H9 (cell line): Measurements from ENCODE around the gene WDR38. TPM values are rescaled to one million over a fixed set of nuclear protein-coding genes. Genes with fewer than 3 reads are reported as not detected.

Experiments used
- DNase-seq: peaks from one replicate; pipeline ENCODE4 v3.0.0-alpha.2; 2017
- H2AFZ ChIP-seq: one replicate; pipeline ENCODE4 v1.6.1; 2013; ENCODE audit warnings: mild to moderate bottlenecking, low read length, control low read depth, moderate library complexity
- H2AK5ac ChIP-seq: 2 replicates; pipeline ENCODE4 v1.6.1; 2013; ENCODE audit warnings: low read length, control low read depth, mixed read lengths; ENCODE audit not compliant: insufficient read length
- H2BK120ac ChIP-seq: one replicate; pipeline ENCODE4 v1.6.1; 2013; ENCODE audit warnings: low read depth, mild to moderate bottlenecking, low read length, control low read depth, inconsistent platforms; ENCODE audit not compliant: poor library complexity, severe bottlenecking
- H2BK12ac ChIP-seq: 2 replicates; pipeline ENCODE4 v1.6.1; 2013; ENCODE audit warnings: low read length, control low read depth, mixed read lengths, low read depth; ENCODE audit not compliant: insufficient read length
- H2BK15ac ChIP-seq: 2 replicates; pipeline ENCODE4 v1.6.1; 2013; ENCODE audit warnings: low read depth, low read length, control low read depth
- H2BK20ac ChIP-seq: one replicate; pipeline ENCODE4 v1.6.1; 2013; ENCODE audit warnings: low read depth, mild to moderate bottlenecking, low read length, control low read depth, inconsistent platforms; ENCODE audit not compliant: poor library complexity, severe bottlenecking
- H2BK5ac ChIP-seq: 2 replicates; pipeline ENCODE4 v1.6.1; 2013; ENCODE audit warnings: low read length, control low read depth, mixed read lengths; ENCODE audit not compliant: insufficient read length
- H3K14ac ChIP-seq: 2 replicates; pipeline ENCODE4 v1.6.1; 2013; ENCODE audit warnings: low read length, control low read depth; ENCODE audit not compliant: insufficient read depth
- H3K18ac ChIP-seq: 2 replicates; pipeline ENCODE4 v1.6.1; 2013; ENCODE audit warnings: low read depth, mild to moderate bottlenecking, mixed read lengths, low read length, control low read depth; ENCODE audit not compliant: insufficient read length
- H3K23ac ChIP-seq: 2 replicates; pipeline ENCODE4 v1.6.1; 2013; ENCODE audit warnings: low read length, control low read depth, mixed read lengths, low read depth; ENCODE audit not compliant: insufficient read length
- H3K23me2 ChIP-seq: 2 replicates; pipeline ENCODE4 v1.6.1; 2013; ENCODE audit warnings: low read depth, mild to moderate bottlenecking, mixed read lengths, low read length, control low read depth; ENCODE audit not compliant: insufficient read length, poor library complexity, severe bottlenecking
- H3K27ac ChIP-seq: 2 replicates; pipeline ENCODE4 v1.5.1; 2013; ENCODE audit warnings: low read length, control low read depth, mixed read lengths, low read depth; ENCODE audit not compliant: insufficient read length
- H3K27me3 ChIP-seq: 2 replicates; pipeline ENCODE4 v1.6.1; 2013; ENCODE audit warnings: low read length, control low read depth, inconsistent platforms; ENCODE audit not compliant: insufficient read depth
- H3K4ac ChIP-seq: 2 replicates; pipeline ENCODE4 v1.6.1; 2013; ENCODE audit warnings: low read depth, mild to moderate bottlenecking, control low read depth, inconsistent platforms, low read length, moderate library complexity
- H3K4me1 ChIP-seq: 2 replicates; pipeline ENCODE4 v1.6.1; 2013; ENCODE audit warnings: low read length, control low read depth, inconsistent platforms; ENCODE audit not compliant: insufficient read depth
- H3K4me2 ChIP-seq: 2 replicates; pipeline ENCODE4 v1.6.1; 2013; ENCODE audit warnings: low read length, control low read depth, mixed read lengths; ENCODE audit not compliant: insufficient read length, insufficient read depth
- H3K56ac ChIP-seq: 2 replicates; pipeline ENCODE4 v1.6.1; 2013; ENCODE audit warnings: low read depth, mild to moderate bottlenecking, mixed read lengths, low read length, control low read depth; ENCODE audit not compliant: insufficient read length
- H3K79me1 ChIP-seq: 2 replicates; pipeline ENCODE4 v1.6.1; 2013; ENCODE audit warnings: low read depth, mild to moderate bottlenecking, moderate library complexity, low read length, control low read depth, inconsistent platforms; ENCODE audit not compliant: insufficient read depth, poor library complexity, severe bottlenecking
- H3K79me2 ChIP-seq: 2 replicates; pipeline ENCODE4 v1.6.1; 2013; ENCODE audit warnings: low read length, control low read depth, inconsistent platforms; ENCODE audit not compliant: insufficient read depth
- H3K9ac ChIP-seq: 2 replicates; pipeline ENCODE4 v1.6.1; 2013; ENCODE audit warnings: low read length, control low read depth, mixed read lengths; ENCODE audit not compliant: insufficient read length; ENCODE audit errors: extremely low read depth
- H3K9me3 ChIP-seq: one replicate; pipeline ENCODE4 v1.6.1; 2013; ENCODE audit warnings: low read depth, low read length, inconsistent platforms; ENCODE audit not compliant: control insufficient read depth
- H3T11ph ChIP-seq: one replicate; pipeline ENCODE4 v1.6.1; 2013; ENCODE audit warnings: mild to moderate bottlenecking, low read length, control low read depth, inconsistent platforms
- H4K20me1 ChIP-seq: one replicate; pipeline ENCODE4 v1.6.1; 2013; ENCODE audit not compliant: control insufficient read depth, insufficient read length, insufficient read depth
- H4K5ac ChIP-seq: 2 replicates; pipeline ENCODE4 v1.6.1; 2013; ENCODE audit warnings: low read depth, mild to moderate bottlenecking, mixed read lengths, low read length, control low read depth; ENCODE audit not compliant: insufficient read length
- H4K8ac ChIP-seq: replicated peaks from 2 replicates; pipeline ENCODE4 v1.6.1; 2013; ENCODE audit warnings: low read length, control low read depth, mixed read lengths, low read depth; ENCODE audit not compliant: insufficient read length
- H4K91ac ChIP-seq: 2 replicates; pipeline ENCODE4 v1.6.1; 2013; ENCODE audit warnings: low read depth, mild to moderate bottlenecking, moderate library complexity, mixed read lengths, low read length, control low read depth; ENCODE audit not compliant: insufficient read length
- H3K27ac Mint-ChIP-seq, 3 experiments: 2 replicates in 2 of 3; 3 replicates in 1 of 3; pipeline ENCODE4 v1.8.0; 2020 to 2021; ENCODE audit warnings: mixed read lengths in 3 of 3, mild to moderate bottlenecking in 1 of 3, moderate library complexity in 1 of 3
- H3K27me3 Mint-ChIP-seq: 2 replicates; pipeline ENCODE4 v1.8.0; 2021; ENCODE audit warnings: low read depth, mild to moderate bottlenecking, moderate library complexity, mixed read lengths
- H3K36me3 Mint-ChIP-seq, 3 experiments: 2 replicates in 2 of 3; 3 replicates in 1 of 3; pipeline ENCODE4 v1.8.0; 2020 to 2021; ENCODE audit warnings: low read depth in 3 of 3, mixed read lengths in 3 of 3; ENCODE audit not compliant: insufficient read depth in 1 of 3
- H3K4me1 Mint-ChIP-seq, 2 experiments: 2 replicates each; pipeline ENCODE4 v1.8.0; 2020; ENCODE audit warnings: mixed read lengths in 2 of 2
- H3K4me3 Mint-ChIP-seq, 2 experiments: 2 replicates in 1 of 2; 3 replicates in 1 of 2; pipeline ENCODE4 v1.8.0; 2020 to 2021; ENCODE audit warnings: mild to moderate bottlenecking in 2 of 2, mixed read lengths in 2 of 2, moderate library complexity in 1 of 2
- H3K9me3 Mint-ChIP-seq, 2 experiments: 2 replicates in 1 of 2; 3 replicates in 1 of 2; pipeline ENCODE4 v1.8.0; 2020; ENCODE audit warnings: mild to moderate bottlenecking in 2 of 2, mixed read lengths in 2 of 2, moderate library complexity in 1 of 2
- WGBS: extraction: QIAGEN DNeasy Blood & Tissue Kit; methylation state at CpG from one replicate; pipeline ENCODE4 v1.1.7; 2013; ENCODE audit warnings: missing lambda C conversion rate, low lambda C conversion rate, mixed read lengths; ENCODE audit not compliant: insufficient read length; ENCODE audit errors: extremely low coverage; 5-methylcytosine and 5-hydroxymethylcytosine counted together
- total RNA-seq: library from RNA; stranded (reverse); gene quantifications from 2 replicates; pipeline ENCODE4 v1.2.1, GENCODE V29; 2021
- TF ChIP-seq, protein P1 (sequence below): fragments of 200-600 bp; sonication (generic); conservative IDR thresholded peaks from 3 replicates; pipeline ENCODE4 v1.8.0; 2021; ENCODE audit warnings: antibody characterized with exemption, mild to moderate bottlenecking

WDR38 gene
- total RNA-seq, 1 experiment from 2014 or later, result not detected

GRCh38 chr9:124878021-124878420 is 24.8 kb downstream of the WDR38 start:
- H3K27me3 ChIP-seq, result no peaks in the 10 kb centered on the region
- Mint-ChIP-seq H3K36me3 (peaks cover 26 to 63% (median 61%) of the 10 kb centered on the region in 3 experiments), H3K9me3 (no peaks in the 10 kb centered on the region), H3K4me3 (no peak overlapping the region), H3K4me1 (peaks cover 45 to 49% of the 10 kb centered on the region in 2 experiments), H3K27me3 (no peaks in the 10 kb centered on the region), H3K27ac (peak overlapping the region in 2 of 3 experiments; percentile 5 to 60; a peak in 3 of 7 replicates)
- no peak overlapping the region for H2BK12ac ChIP-seq
- WGBS, result no CpG with 5 or more reads among the region's 1 CpG
- H3K79me2 ChIP-seq, result peaks cover 2% of the 10 kb centered on the region; the same call in 1 of the 2 replicates
- TF ChIP-seq, protein P1, sequence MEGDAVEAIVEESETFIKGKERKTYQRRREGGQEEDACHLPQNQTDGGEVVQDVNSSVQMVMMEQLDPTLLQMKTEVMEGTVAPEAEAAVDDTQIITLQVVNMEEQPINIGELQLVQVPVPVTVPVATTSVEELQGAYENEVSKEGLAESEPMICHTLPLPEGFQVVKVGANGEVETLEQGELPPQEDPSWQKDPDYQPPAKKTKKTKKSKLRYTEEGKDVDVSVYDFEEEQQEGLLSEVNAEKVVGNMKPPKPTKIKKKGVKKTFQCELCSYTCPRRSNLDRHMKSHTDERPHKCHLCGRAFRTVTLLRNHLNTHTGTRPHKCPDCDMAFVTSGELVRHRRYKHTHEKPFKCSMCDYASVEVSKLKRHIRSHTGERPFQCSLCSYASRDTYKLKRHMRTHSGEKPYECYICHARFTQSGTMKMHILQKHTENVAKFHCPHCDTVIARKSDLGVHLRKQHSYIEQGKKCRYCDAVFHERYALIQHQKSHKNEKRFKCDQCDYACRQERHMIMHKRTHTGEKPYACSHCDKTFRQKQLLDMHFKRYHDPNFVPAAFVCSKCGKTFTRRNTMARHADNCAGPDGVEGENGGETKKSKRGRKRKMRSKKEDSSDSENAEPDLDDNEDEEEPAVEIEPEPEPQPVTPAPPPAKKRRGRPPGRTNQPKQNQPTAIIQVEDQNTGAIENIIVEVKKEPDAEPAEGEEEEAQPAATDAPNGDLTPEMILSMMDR, result no peak
- H3K14ac ChIP-seq, result no peak overlapping the region
- H3K23me2 ChIP-seq, result no peaks in the 10 kb centered on the region
- H3K4me2 ChIP-seq, result no peak overlapping the region
- no peak overlapping the region for H2AFZ ChIP-seq
- H2BK20ac ChIP-seq, result no peak overlapping the region
- no peak overlapping the region for H3K9ac ChIP-seq
- H3K79me1 ChIP-seq, result peaks cover 5% of the 10 kb centered on the region
- no peak overlapping the region for H2BK15ac ChIP-seq
- H4K5ac ChIP-seq, result no peak overlapping the region
- no peak overlapping the region for H3K27ac ChIP-seq
- no peak overlapping the region for H2AK5ac ChIP-seq
- H2BK120ac ChIP-seq, result no peak overlapping the region
- no peaks in the 10 kb centered on the region for H3K9me3 ChIP-seq
- H2BK5ac ChIP-seq, result no peak overlapping the region
- H3K4ac ChIP-seq, result no peak overlapping the region
- H3K56ac ChIP-seq, result no peak overlapping the region
- H4K8ac ChIP-seq, result no peak overlapping the region
- no peak overlapping the region for H3K18ac ChIP-seq
- H3T11ph ChIP-seq, result no peak overlapping the region
- no peak overlapping the region for H3K23ac ChIP-seq
- H4K20me1 ChIP-seq, result no peaks in the 10 kb centered on the region
- no peak for DNase-seq
- no peak overlapping the region for H4K91ac ChIP-seq
- H3K4me1 ChIP-seq, result peaks cover 14% of the 10 kb centered on the region
